Sciatic nerve (tissue), 2 donors: ENCODE measurements around the gene ZNF445. TPM values are rescaled to one million over a fixed set of nuclear protein-coding genes. Genes with fewer than 3 reads are reported as not detected.
A peak's percentile ranks its signal among the peaks of the same experiment; 100 is the strongest.
"Not testable (repeated sequence)": the region's sequence is repeated elsewhere in the genome, so short reads cannot be mapped to it uniquely, and the experiment has no call there.

Experiments
- ATAC-seq: fragments of 200-7000 bp; cut with Tn5 transposase; one replicate; pipeline ENCODE4 v1.9.1; 2020; ENCODE audit warnings: mild to moderate bottlenecking, moderate library complexity
- DNase-seq: peaks from one replicate; pipeline ENCODE4 v3.0.0-alpha.2; 2020; ENCODE audit warnings: low spot score
- intact Hi-C: fragments of 100-400 bp; cut with DNase I; formaldehyde crosslinking; loops from one replicate; pipeline ENCODE4 v1.14.2; 2022
- total RNA-seq: library from RNA; stranded (reverse); fragmentation: NEBNext Ultra II Directional; extraction: Animal tissue kit (Norgen Biotek cat#: 25700); gene quantifications from one replicate; pipeline ENCODE4 v1.2.1, GENCODE V29; 2021
- donor health status: DM: no; HTN: no; CAD: no.
- donor health status: DM: no; HTN: no; CAD: no.

Gene ZNF445
- total RNA-seq, 1 donor from 2014 or later = 27.6 TPM

DNA sequence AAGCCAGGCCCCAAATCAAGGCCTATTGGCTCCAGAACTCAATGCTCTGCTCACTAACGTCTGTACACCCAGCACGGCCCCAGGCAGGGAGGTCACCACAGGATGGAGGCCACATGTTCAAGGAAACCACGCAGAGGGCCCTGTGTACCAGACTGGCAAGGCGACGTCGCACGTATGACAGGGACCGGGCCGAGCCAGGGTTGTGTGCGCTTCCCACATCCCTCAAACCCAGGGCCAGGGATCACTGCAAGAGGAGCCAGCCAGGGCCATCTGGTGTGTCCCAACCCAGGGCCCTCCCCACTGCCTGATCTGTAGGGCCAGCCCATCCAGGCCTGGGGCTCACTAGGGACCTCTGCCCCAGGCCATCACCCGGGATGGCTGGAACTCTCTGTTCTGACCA is 62.0 kb downstream of the ZNF445 start:
- no peak for ATAC-seq
- intact Hi-C loops = no loop called here
- DNase-seq = no peak

DNA sequence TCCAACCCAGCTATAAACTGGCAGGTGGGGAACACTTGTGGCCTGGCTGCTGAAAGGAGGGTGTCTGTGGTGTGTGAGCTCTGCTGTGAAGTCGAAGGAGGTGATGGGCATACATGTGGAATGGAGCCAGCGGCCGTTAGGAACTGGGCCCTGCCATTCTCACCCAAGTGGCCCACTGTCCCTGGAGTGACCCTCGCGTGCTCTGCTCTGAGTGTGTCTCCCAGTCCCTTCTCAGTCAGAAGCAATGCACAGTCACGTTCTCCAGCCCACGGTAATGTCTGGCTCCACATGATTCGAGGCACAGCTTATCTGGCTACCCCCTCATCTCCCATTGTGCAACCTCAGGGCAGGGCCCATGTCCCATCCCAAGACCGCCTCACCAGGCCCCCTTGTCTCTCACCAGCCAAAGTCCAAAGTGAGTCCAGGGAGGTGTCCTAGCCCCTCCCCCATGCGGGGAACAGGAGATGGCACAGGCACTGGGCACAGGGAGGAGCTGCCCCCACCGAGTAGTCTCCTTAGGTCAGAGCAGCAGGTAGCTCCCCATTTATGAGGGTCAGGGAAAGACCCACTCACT is 62.9 kb downstream of the ZNF445 start:
- intact Hi-C loops = no loop called here
- no peak for ATAC-seq
- DNase-seq = no peak

DNA sequence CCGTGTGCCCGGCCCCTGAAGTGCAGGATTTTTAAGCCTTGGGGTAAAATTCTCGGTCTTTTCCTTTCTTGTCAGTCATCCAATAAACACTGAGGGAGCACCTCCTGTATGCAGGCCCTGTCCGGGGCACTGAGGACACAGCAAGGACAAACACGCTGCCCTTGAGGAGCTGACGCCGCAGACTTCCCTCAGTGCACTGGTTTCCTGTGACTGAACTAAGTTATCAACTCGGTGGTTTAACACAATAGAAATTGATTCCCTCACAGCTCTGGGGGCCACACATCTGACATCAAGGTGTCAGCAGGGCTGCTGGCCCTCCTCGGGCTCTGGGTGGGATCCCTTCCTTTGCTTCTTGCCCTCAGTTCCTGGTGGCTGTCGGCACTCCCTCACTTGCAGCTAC is 65.1 kb downstream of the ZNF445 start:
- intact Hi-C loops = no loop called here
- no peak for DNase-seq
- no peak for ATAC-seq

DNA sequence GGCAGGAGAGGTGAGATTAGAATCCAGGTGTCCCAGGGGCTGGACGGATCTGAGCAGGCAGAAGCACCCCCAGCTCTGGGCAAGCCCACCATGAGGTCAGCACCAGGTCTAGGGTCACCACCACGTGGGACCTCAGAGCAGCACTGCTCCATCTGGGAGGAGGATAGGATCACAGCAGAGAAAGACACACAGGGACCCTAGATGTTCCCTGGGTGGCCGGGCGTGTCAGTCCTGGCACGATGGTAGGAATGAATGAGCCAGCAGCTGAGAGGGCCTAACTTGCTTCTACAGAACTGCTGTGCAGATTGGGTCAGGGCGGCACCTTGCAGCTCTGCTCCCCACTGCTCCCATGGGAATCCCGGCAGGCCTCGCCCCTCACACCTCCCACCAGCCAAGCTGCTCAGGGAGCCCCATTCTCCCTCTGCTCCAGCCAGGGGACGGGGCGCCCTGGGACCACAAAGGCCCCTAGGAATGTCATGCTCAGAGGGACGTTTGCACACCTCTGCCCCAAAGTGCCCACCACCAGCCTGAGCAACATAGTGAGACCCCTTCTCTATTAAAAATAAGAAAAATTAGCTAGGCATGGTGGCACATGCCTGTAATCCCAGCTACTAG is 66.3 kb downstream of the ZNF445 start:
- ATAC-seq (peak; percentile 41), DNase-seq (no peak)
- intact Hi-C loops = no loop called here

DNA sequence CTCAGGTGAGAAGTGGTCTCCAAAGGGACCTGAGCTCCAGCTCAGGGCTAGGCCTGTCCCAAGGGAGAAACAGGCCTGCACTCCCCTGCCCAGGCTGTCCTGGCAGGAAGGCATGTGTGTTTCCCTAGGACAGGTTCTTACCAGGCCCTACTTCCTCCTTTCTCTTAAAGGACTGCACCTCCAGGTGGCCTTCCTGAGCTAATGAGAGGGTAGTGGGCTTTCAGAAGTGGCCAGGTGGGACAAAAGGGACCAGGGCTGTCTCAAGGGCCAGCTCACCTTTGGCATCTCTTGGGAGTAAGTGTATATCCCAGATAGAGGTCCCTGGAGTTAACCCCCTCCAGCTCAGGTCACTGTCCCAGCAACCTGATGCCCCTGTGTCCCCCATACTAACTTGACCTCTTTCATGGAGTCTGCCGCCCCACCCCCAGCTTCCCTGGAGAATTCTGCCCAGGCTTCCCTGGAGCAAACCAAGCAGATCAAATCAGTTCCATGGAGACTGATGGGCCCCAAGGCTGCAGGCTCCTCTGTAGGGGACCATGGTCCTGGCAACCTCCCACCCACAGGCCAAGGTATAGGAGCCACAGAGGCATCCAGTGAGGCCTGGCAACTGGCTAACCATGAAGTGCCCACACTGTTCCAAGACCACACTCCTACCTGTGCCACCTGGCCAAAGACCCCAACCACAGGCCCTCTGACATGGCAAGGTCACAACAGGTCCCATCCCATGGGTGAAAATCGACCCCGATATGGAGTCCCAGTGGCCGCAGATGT is 67.6 kb downstream of the ZNF445 start:
- DNase-seq (no peak), ATAC-seq (no peak)
- intact Hi-C loops = no loop called here

DNA sequence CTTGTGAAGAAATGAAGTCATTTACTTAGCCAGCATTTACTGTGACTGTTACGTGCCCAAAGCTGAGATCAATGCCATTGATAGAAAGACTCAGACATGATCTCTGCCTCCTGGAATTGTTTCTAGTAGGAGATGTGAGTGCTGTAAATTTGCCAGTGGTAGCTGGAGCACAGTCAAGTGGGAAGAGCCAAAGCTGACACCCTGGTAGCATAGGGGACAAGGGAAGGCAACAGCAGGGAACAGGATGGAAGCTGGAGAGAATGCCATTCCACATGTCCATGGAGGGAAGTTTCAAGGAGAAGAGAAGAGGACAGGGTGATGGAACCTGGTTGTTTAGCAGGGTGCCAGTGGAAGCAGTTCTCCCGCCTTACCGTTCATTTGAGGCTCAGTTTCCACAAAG is 74.9 kb downstream of the ZNF445 start:
- no peak for ATAC-seq
- intact Hi-C loops = no loop called here
- no peak for DNase-seq

DNA sequence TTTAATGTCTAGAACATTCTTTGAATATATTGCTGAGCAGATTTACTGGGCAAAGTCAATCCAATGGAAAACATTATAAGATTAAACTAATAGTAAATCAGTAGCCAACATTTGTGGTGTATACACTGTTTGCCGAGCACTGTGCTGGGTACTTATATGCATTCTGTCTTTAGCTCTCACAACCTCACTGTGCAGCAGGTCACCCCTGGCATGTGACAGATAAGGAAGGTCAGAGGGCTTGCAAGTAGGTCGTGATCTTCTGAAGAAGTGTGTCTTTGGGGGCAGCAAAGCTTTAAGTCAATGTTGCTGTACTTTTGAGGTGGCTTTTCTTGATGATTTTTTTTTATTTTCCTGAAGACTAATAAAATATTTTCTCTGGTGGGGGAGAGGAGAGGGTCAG is 76.7 kb downstream of the ZNF445 start:
- ATAC-seq = no peak
- intact Hi-C loops = no loop called here
- no peak for DNase-seq

DNA sequence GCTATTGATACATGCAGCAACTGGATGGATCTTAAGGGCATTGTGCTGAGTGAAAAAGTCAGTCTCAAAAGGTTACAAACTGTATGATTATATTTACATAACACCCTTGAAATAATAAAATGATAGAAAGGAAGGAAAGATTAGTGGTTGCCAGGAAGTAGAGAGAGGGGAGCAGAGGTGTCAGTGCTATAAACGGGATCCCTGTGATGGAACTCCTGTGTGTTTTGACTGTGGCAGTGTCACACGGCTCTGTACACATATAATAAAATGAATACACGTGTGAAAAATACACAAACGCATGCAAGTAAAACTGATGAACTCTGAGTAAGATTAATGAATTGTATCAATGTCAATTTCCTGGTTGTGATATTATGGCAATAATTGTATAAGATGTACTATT is 78.6 kb downstream of the ZNF445 start:
- no peak for ATAC-seq
- intact Hi-C loops = no loop called here

DNA sequence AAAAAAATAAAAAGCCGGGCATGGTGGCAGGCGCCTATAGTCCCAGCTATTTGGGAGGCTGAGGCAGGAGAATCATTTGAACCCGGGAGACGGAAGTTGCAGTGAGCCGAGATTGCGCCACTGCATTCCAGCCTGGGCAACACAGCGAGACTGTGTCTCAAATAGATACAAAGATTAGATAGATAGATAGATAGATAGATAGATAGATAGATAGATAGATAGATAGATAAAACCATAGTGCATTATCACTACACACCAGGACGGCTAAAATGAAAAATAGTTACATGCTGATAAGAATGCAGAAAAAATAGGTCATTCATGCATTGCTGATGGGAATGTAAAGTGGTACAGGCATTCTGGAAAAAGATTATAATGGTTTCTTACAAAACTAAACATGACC is 79.2 kb downstream of the ZNF445 start:
- intact Hi-C loops, ATAC-seq, DNase-seq: not testable (repeated sequence)

More for the DNA sequence above, 78.6 kb downstream of the ZNF445 start:
- no peak for DNase-seq

DNA sequence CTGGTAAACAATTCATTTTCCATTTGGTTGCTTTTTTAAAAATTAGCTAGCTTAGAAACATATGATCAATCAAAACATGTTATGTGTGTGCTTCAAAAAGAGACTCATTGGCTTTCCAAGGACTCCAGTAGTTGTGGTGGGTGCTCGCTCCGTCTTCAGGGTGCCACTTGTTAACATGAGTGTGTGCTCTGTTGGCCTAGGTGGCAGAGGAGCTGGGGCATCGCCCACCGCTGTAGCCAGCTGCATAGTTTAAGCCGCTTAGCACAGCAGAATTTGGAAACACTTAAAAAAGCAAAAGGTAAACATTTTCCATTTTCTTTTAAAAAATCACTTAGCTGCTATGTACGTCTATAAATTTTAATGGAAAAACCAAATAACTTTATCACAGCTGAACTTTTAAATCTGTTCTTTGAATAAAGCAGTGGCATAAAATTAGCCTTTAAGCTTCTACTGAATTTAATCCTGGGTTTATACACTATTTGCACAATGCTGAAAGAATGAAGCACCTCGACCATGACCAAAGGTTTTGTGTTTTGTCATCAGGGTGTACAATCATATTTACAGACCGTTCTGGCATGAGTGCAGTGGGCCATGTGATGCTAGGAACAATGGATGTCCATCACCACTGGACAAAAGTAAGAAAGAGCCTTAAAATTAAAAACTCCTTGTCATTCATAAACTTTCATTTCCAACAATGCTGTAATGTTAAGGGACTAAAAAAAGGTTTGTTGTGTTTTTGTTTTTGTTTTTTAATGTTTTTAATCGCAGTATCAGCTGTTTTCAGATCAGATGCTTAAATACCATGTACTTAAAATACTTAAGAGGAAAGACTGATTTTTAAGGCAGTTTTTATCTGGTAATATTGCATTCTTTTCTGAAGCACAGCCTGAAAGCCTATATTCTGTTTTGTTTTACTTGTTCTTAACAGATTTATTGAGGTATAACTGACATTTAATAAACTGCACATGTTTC is 81.0 kb downstream of the ZNF445 start:
- DNase-seq (no peak), ATAC-seq (no peak)
- intact Hi-C loops = no loop called here

DNA sequence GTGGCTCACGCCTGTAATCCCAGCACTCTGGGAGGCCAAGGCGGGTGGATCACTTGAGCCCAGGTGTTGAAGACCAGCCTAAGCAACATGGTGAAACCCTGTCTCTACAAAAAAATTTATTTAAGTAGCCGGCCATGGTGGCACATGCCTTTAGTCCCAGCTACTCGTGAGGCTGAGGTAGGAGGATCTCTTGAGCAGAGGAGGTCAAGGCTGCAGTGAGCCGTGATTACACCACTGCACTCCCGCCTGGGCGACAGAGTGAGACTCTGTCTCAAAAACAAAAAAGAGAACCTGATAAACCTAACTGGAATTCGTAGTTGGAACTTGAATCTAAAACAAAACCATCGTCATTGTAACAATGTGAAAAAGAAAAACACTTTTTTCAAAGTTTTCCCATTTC is 81.8 kb downstream of the ZNF445 start:
- intact Hi-C loops = no loop called here
- DNase-seq (no peak), ATAC-seq (no peak)

DNA sequence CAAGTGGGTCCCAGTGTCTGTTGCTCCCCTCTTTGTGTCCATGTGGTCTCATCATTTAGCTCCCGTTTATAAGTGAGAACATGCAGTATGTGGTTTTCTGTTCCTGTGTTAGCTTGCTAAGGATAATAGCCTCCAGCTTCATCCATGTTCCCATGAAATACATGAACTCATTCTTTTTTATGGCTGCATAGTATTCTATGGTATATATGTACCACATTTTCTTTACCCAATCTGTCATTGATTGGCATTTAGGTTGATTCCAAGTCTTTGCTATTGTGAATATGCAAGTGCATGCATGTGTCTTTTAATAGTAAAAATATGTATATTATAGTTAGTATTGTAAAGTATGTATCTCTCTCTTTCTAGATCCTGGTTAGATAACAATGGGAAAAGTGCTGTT is 85.0 kb downstream of the ZNF445 start:
- intact Hi-C loops = no loop called here
- DNase-seq (no peak), ATAC-seq (no peak)

DNA sequence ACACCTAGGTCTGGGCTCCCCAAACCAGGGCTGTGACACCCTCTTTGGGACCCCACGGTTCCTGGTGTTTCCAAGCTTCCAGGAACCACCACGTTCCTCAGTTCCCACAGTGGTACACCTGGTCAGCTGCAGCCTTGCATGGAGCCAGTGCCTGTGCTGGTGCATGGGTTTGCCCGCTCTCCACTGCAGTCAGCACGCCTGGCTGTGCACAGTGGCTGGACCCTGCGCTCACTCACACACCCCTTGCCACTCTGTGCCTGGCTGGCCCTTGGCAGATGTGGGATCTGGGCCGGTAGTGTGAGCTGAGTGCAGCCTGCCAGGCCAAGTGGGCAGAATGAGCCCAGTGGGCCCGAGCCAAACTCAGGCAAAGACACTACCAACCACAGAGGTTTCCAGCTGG is 90.1 kb downstream of the ZNF445 start:
- intact Hi-C loops = no loop called here

More for the DNA sequence above, 90.1 kb downstream of the ZNF445 start:
- DNase-seq (no peak), ATAC-seq (no peak)

Other genes starting within 250 kb of the ZNF445 start
- not detected for gene TOPAZ1, start 235.8 kb downstream of the ZNF445 start, total RNA-seq
- 35.6 TPM for gene TCAIM, start 138.9 kb downstream of the ZNF445 start, total RNA-seq
- 5.7 TPM for gene ZKSCAN7, start 77.5 kb upstream of the ZNF445 start, total RNA-seq
- 8.9 TPM for gene ZNF660, start 107.3 kb upstream of the ZNF445 start, total RNA-seq
- gene ZNF197, start 147.4 kb upstream of the ZNF445 start, total RNA-seq = 23.2 TPM
- 10.6 TPM for gene ZNF35, start 171.1 kb upstream of the ZNF445 start, total RNA-seq
- 8.0 TPM for gene ZNF502, start 235.0 kb upstream of the ZNF445 start, total RNA-seq